Measurements from ENCODE around the gene TMEFF1.

DNA sequence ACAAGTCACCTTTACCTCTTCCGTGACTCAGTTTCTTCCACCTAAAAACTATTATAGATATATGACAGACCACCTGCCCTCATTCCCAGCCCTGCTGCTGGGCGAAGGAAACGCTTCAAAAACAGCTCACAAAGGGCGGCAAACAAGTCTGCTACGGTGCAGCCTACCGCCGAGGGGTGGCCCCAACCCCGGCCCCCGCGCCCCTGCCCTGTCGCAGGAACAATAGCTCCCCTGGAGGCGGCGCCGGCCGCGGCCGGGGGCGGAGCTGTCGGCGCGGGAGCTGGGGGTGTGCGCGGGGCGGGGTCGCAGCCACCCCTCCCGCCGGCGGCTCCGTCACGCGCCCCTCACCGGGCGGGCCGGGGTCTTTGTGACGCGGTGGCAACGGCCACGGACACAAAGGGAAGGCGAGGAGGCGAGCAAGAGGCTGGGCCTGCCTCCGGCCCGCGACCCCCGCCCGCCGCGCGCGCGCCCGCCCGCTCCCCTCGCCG is at the start of gene TMEFF1:
- TF ChIP-seq, protein P1, sequence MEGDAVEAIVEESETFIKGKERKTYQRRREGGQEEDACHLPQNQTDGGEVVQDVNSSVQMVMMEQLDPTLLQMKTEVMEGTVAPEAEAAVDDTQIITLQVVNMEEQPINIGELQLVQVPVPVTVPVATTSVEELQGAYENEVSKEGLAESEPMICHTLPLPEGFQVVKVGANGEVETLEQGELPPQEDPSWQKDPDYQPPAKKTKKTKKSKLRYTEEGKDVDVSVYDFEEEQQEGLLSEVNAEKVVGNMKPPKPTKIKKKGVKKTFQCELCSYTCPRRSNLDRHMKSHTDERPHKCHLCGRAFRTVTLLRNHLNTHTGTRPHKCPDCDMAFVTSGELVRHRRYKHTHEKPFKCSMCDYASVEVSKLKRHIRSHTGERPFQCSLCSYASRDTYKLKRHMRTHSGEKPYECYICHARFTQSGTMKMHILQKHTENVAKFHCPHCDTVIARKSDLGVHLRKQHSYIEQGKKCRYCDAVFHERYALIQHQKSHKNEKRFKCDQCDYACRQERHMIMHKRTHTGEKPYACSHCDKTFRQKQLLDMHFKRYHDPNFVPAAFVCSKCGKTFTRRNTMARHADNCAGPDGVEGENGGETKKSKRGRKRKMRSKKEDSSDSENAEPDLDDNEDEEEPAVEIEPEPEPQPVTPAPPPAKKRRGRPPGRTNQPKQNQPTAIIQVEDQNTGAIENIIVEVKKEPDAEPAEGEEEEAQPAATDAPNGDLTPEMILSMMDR (IDR thresholded peaks at IDR 0.05): peak in 2 of 4 experiments; percentile 21 to 25
- TF ChIP-seq POLR2A (IDR thresholded peaks at IDR 0.05): no peak
